IMR-90 (cell line): ENCODE measurements around the gene ALG1. TPM values are rescaled to one million over a fixed set of nuclear protein-coding genes. Genes with fewer than 3 reads are reported as not detected.

Experiments
- ATAC-seq: fragments of 200-7000 bp; cut with Tn5 transposase; 2 replicates; pipeline ENCODE4 v1.9.1; 2020; ENCODE audit warnings: low read depth, mild to moderate bottlenecking, moderate library complexity
- BruUV-seq: library from RNA; stranded (reverse); fragments of 400-500 nt; replicated peaks from 2 replicates; lab custom pipeline; 2021; lab: Mats Ljungman, UMichigan
- CTCF ChIA-PET: fragments of 300-600 bp; formaldehyde crosslinking; extraction: SDS; loops from one replicate; lab custom pipeline; 2021; ENCODE audit warnings: antibody characterized with exemption; lab: Yijun Ruan, JAX
- POLR2A ChIA-PET: fragments of 300-600 bp; sonication (Branson Sonifier 250); formaldehyde crosslinking; loops from one replicate; lab custom pipeline; 2022; ENCODE audit warnings: antibody characterized with exemption; ENCODE audit not compliant: unreplicated experiment; lab: Charles Lee
- DNase-seq: peaks from one replicate; pipeline ENCODE4 v3.0.0; 2013
- H2AFZ ChIP-seq: replicated peaks from 2 replicates; pipeline ENCODE3; 2013; ENCODE audit warnings: low read length, mild to moderate bottlenecking; ENCODE audit not compliant: poor library complexity
- H2AK5ac ChIP-seq: 2 replicates; pipeline ENCODE4 v1.6.1; 2013; ENCODE audit warnings: low read depth, low read length, inconsistent platforms
- H2AK9ac ChIP-seq: replicated peaks from 2 replicates; pipeline ENCODE3; 2013; ENCODE audit warnings: mild to moderate bottlenecking, low read depth, low read length, moderate library complexity; ENCODE audit not compliant: poor library complexity
- H2BK120ac ChIP-seq: 2 replicates; pipeline ENCODE4 v1.6.1; 2013; ENCODE audit warnings: low read depth, low read length, inconsistent platforms
- H2BK15ac ChIP-seq: 3 replicates; pipeline ENCODE4 v1.6.1; 2013; ENCODE audit warnings: low read depth, low read length, inconsistent platforms
- H2BK20ac ChIP-seq: 2 replicates; pipeline ENCODE4 v1.6.1; 2013; ENCODE audit warnings: low read depth, mild to moderate bottlenecking, inconsistent platforms, low read length, moderate library complexity
- H2BK5ac ChIP-seq: 2 replicates; pipeline ENCODE4 v1.6.1; 2013; ENCODE audit warnings: mild to moderate bottlenecking, low read depth, low read length, inconsistent platforms; ENCODE audit not compliant: poor library complexity, severe bottlenecking
- H3K14ac ChIP-seq: replicated peaks from 2 replicates; pipeline ENCODE4 v1.6.1; 2013; ENCODE audit warnings: low read depth, low read length, inconsistent platforms
- H3K18ac ChIP-seq: 2 replicates; pipeline ENCODE4 v1.6.1; 2013; ENCODE audit warnings: low read depth, low read length, control low read depth
- H3K23ac ChIP-seq: 2 replicates; pipeline ENCODE4 v1.6.1; 2013; ENCODE audit warnings: low read depth, low read length, inconsistent platforms
- H3K27ac ChIP-seq: 2 replicates; pipeline ENCODE4 v1.5.1; 2013; ENCODE audit warnings: mild to moderate bottlenecking, control low read depth, low read length; ENCODE audit not compliant: insufficient read depth
- H3K27me3 ChIP-seq: 2 replicates; pipeline ENCODE4 v1.6.1; 2013; ENCODE audit warnings: low read length; ENCODE audit not compliant: control insufficient read depth, insufficient read depth
- H3K36me3 ChIP-seq: 2 replicates; pipeline ENCODE4 v1.6.1; 2013; ENCODE audit warnings: low read length, mixed read lengths; ENCODE audit not compliant: control insufficient read depth, insufficient read depth
- H3K4ac ChIP-seq: 2 replicates; pipeline ENCODE4 v1.6.1; 2013; ENCODE audit warnings: low read depth, low read length, inconsistent platforms
- H3K4me1 ChIP-seq: 2 replicates; pipeline ENCODE4 v1.6.1; 2013; ENCODE audit warnings: low read length, mixed read lengths; ENCODE audit not compliant: control insufficient read depth, insufficient read depth
- H3K4me2 ChIP-seq: 2 replicates; pipeline ENCODE4 v1.6.1; 2013; ENCODE audit warnings: low read depth, mild to moderate bottlenecking, control low read depth, low read length, moderate library complexity
- H3K4me3 ChIP-seq: 2 replicates; pipeline ENCODE4 v1.5.1; 2013; ENCODE audit warnings: low read depth, mild to moderate bottlenecking, control low read depth, low read length, moderate library complexity; ENCODE audit not compliant: insufficient read depth
- H3K56ac ChIP-seq: 2 replicates; pipeline ENCODE4 v1.6.1; 2013; ENCODE audit warnings: low read length, inconsistent platforms; ENCODE audit not compliant: insufficient read depth; ENCODE audit errors: extremely low read depth
- H3K79me1 ChIP-seq, 2 experiments: 2 replicates each; pipeline ENCODE4 v1.6.1; 2013; ENCODE audit warnings: low read length in 2 of 2, inconsistent platforms in 1 of 2, low read depth in 1 of 2
- H3K9ac ChIP-seq: 2 replicates; pipeline ENCODE4 v1.6.1; 2013; ENCODE audit warnings: low read depth, low read length, control low read depth
- H3K9me1 ChIP-seq: 2 replicates; pipeline ENCODE4 v1.6.1; 2013; ENCODE audit warnings: low read length, inconsistent platforms; ENCODE audit not compliant: insufficient read depth
- H3K9me3 ChIP-seq: 2 replicates; pipeline ENCODE4 v1.6.1; 2013; ENCODE audit warnings: low read length; ENCODE audit not compliant: control insufficient read depth, insufficient read depth
- H4K20me1 ChIP-seq: 2 replicates; pipeline ENCODE4 v1.6.1; 2013; ENCODE audit warnings: low read length, inconsistent platforms; ENCODE audit not compliant: insufficient read depth
- H4K5ac ChIP-seq: 2 replicates; pipeline ENCODE4 v1.6.1; 2013; ENCODE audit warnings: mild to moderate bottlenecking, low read depth, low read length, control low read depth
- H4K8ac ChIP-seq, 2 experiments: 2 replicates each; pipeline ENCODE4 v1.6.1; 2013; ENCODE audit warnings: low read depth in 2 of 2, low read length in 2 of 2, control low read depth in 1 of 2, inconsistent platforms in 1 of 2
- H4K91ac ChIP-seq: 2 replicates; pipeline ENCODE4 v1.6.1; 2013; ENCODE audit warnings: low read depth, low read length, inconsistent platforms; ENCODE audit not compliant: insufficient read depth
- CHD1 ChIP-seq: IDR thresholded peaks from 2 replicates; pipeline ENCODE4 v1.6.1; 2012; ENCODE audit warnings: low read depth, low read length, improper control_type of control experiment
- MAFK ChIP-seq: IDR thresholded peaks from 2 replicates; pipeline ENCODE4 v1.6.1; 2012; ENCODE audit warnings: low read depth, low read length, improper control_type of control experiment
- POLR2A ChIP-seq: IDR thresholded peaks from 2 replicates; pipeline ENCODE4 v1.6.1; 2012; ENCODE audit warnings: mild to moderate bottlenecking, low read depth, low read length
- SMC3 ChIP-seq: fragments of 150-350 bp; IDR thresholded peaks from 2 replicates; pipeline ENCODE4 v1.6.1; 2016; ENCODE audit warnings: low read depth, mild to moderate bottlenecking, antibody characterized with exemption, low read length, moderate library complexity
- WGBS, 2 experiments: methylation state at CpG; one replicate each; pipeline versions ENCODE4 v1.1.5 to v1.1.7; 2013; ENCODE audit warnings: missing lambda C conversion rate in 2 of 2; ENCODE audit not compliant: insufficient read length in 1 of 2; ENCODE audit errors: extremely low coverage in 2 of 2; 5-methylcytosine and 5-hydroxymethylcytosine counted together
- dilution Hi-C: fragments of 300-500 bp; cut with HindIII; formaldehyde crosslinking; loops from one replicate; pipeline ENCODE4 v1.14.3; 2018; ENCODE audit warnings: low sequenced_read_pairs; ENCODE audit not compliant: unreplicated experiment
- in situ Hi-C: fragments of 300-500 bp; cut with MboI; formaldehyde crosslinking; loops from 3 replicates; pipeline ENCODE4 v1.14.3; 2019; ENCODE audit warnings: low sequenced_read_pairs, inconsistent platforms, mixed read lengths
- intact Hi-C: fragments of 100-400 bp; cut with micrococcal nuclease; formaldehyde crosslinking; loops from 2 replicates; pipeline ENCODE4 v1.10.0; 2022
- polyA plus RNA-seq, 3 experiments: library from polyadenylated mRNA; depleted of rRNA; stranded (reverse); fragments of >200 nt; gene quantifications; 2 replicates each; pipeline ENCODE4 v1.2.3, GENCODE V29; 2012; ENCODE audit warnings: low replicate concordance in 1 of 3
- total RNA-seq: library from RNA; depleted of rRNA; stranded (reverse); fragments of >200 nt; gene quantifications from 2 replicates; pipeline ENCODE4 v1.2.3, GENCODE V29; 2012
- TF ChIP-seq, protein P1 (sequence below): conservative IDR thresholded peaks from 2 replicates; pipeline ENCODE4 v1.5.1; 2012; ENCODE audit warnings: mild to moderate bottlenecking, low read depth, low read length, improper control_type of control experiment

The ALG1 gene
- total and polyA plus RNA-seq, 2 of the 4 experiments (the other 2 are of a cell fraction), result 30.9 to 41.0 TPM

GRCh38 chr16:5075637-5076036, 4.0 kb downstream of the ALG1 start:
- Histone ChIP-seq H3K4ac (no peak overlapping the region), H3K36me3 (peaks cover 32% of the 10 kb centered on the region), H2AK9ac (no peak overlapping the region), H3K27me3 (no peaks in the 10 kb centered on the region), H3K9me3 (no peaks in the 10 kb centered on the region), H3K27ac (no peak overlapping the region), H2AK5ac (no peak overlapping the region), H4K8ac (no peak overlapping the region), H3K4me2 (no peak overlapping the region), H2BK120ac (no peak overlapping the region), H3K4me1 (peaks cover 3% of the 10 kb centered on the region; the same call in 1 of the 2 replicates), H3K56ac (no peak overlapping the region), H3K79me1 (peaks cover 4 to 38% of the 10 kb centered on the region in 2 experiments; a peak in 3 of 4 replicates), H4K20me1 (no peaks in the 10 kb centered on the region), H4K5ac (no peak overlapping the region), H2AFZ (no peak overlapping the region), H3K4me3 (no peak overlapping the region), H3K9me1 (peaks cover 9% of the 10 kb centered on the region), H4K91ac (no peak overlapping the region), H3K14ac (no peak overlapping the region), H3K18ac (no peak overlapping the region), H3K9ac (no peak overlapping the region), H2BK5ac (no peak overlapping the region), H3K23ac (no peak overlapping the region), H2BK20ac (no peak overlapping the region), H2BK15ac (no peak overlapping the region)
- 90% methylated on average over 3 of the region's 5 CpGs; no CpG with 5 or more reads in 1 of the 2 experiments for WGBS, 2 experiments
- CTCF ChIA-PET, result no interaction called here
- no peak for ATAC-seq
- DNase-seq, result no peak
- intact Hi-C loops, result no loop called here
- POLR2A ChIA-PET, result no interaction called here
- TF ChIP-seq SMC3 (no peak), MAFK (no peak), CHD1 (no peak), POLR2A (no peak)
- TF ChIP-seq, protein P1, sequence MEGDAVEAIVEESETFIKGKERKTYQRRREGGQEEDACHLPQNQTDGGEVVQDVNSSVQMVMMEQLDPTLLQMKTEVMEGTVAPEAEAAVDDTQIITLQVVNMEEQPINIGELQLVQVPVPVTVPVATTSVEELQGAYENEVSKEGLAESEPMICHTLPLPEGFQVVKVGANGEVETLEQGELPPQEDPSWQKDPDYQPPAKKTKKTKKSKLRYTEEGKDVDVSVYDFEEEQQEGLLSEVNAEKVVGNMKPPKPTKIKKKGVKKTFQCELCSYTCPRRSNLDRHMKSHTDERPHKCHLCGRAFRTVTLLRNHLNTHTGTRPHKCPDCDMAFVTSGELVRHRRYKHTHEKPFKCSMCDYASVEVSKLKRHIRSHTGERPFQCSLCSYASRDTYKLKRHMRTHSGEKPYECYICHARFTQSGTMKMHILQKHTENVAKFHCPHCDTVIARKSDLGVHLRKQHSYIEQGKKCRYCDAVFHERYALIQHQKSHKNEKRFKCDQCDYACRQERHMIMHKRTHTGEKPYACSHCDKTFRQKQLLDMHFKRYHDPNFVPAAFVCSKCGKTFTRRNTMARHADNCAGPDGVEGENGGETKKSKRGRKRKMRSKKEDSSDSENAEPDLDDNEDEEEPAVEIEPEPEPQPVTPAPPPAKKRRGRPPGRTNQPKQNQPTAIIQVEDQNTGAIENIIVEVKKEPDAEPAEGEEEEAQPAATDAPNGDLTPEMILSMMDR, result no peak
- in situ Hi-C loops, result no loop called here
- dilution Hi-C loops, result no loop called here
- BruUV-seq, result no TSS peak
